Measurements from ENCODE around the gene PITPNB. TPM values are rescaled to one million over a fixed set of nuclear protein-coding genes. Genes with fewer than 3 reads are reported as not detected.

The PITPNB gene
- polyA plus RNA-seq, 12 donors, result 34.8 to 64.2 (median 48.2) TPM; not detected in 1

DNA sequence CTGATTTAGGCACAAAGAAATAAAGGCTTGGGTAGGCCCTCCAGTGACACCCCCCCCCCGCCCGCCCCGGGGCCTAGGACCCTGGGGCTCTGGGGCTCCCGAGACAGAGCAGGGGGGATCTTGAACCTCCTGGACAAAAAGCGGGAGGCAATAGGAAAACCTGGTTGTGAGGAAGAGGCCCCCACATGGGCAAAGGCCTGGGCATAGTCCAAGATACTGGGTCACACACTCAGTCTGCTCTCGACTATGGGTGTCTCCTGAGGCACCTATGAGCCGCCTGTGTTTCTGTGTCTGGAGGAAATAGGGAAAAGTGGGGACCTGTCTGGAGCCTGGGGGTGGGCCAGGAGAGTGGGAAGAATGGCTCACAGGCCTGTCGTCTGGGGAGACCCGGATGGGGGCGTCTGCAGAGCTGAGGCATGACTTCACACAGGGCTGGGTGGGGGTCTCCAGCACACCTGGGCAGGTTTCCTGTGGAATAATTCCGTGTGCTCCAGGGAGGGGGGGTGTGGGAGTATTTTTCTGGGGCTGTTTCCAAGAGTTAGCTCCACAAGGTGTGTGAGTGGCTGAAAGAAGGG, 115.1 kb downstream of the PITPNB start:
- no peak for DNase-seq

DNA sequence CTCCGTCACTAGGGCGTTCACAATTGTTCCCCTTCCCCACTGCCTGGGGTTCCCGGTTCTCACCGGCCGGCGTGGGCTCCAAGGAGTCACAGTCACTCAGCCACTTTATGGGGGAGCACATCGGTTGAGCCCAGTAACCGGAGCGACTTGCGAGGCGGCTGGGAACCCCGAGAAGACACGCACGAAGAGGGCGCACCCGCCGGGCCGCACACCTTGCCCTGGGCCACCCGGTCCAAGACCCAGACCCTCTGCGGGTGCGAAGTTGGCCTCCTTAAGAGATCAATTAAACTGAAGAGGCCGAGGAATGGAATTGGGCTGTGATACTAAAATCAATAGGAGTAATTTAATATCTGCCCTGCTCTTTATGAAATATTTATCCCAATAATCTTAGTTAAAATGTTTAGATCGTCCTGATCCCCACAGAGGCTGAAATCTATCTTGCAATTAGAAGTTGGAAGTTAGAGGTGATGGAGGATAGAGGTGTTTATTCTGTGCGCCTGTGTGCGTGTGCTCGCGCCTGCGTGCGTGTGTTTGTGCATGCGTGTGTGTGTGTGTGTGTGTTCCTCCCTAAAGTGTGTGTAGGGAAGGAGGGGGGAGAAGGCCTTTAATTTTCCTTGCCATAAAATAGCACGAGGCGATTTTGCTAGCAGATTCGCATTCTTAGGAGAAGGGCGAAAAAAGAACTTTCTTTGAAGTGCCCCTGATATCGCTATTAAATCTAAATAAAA, 116.5 kb downstream of the PITPNB start:
- DNase-seq, result no peak

Other genes with a start within 250 kb of the PITPNB start
- 10 to 100 TPM in 11 of 12 donors, not detected in 1; 10.6 to 27.6 (median 16.2) TPM for gene MN1, start 117.5 kb downstream of the PITPNB start, polyA plus RNA-seq (ENCODE audit: insufficient read length in 12 of 12)

Data from muscle of arm (tissue), 12 donors.